H1 (cell line): Measurements from ENCODE around the gene NHSL2.

ENCODE experiments used
- GTF2F1 ChIP-seq: IDR thresholded peaks from 2 replicates; pipeline ENCODE4 v1.6.1; 2012; ENCODE audit warnings: low read depth, low read length, improper control_type of control experiment, borderline replicate concordance
- POLR2A ChIP-seq, 2 experiments: IDR thresholded peaks; 1 replicate in 1 of 2; 2 replicates in 1 of 2; pipeline ENCODE4 v1.6.1; 2011; ENCODE audit warnings: low read depth in 2 of 2, low read length in 2 of 2, mild to moderate bottlenecking in 2 of 2; ENCODE audit errors: control extremely low read depth in 1 of 2
- TF ChIP-seq, protein P1 (sequence below), 3 experiments: IDR thresholded peaks; 1 replicate in 2 of 3; 2 replicates in 1 of 3; pipeline versions ENCODE4 v1.5.1 to v1.6.1; 2011; ENCODE audit warnings: low read length in 3 of 3, mild to moderate bottlenecking in 3 of 3, inconsistent platforms in 2 of 3, low read depth in 1 of 3, moderate library complexity in 1 of 3; ENCODE audit not compliant: insufficient read depth in 1 of 3; ENCODE audit errors: control extremely low read depth in 1 of 3

DNA sequence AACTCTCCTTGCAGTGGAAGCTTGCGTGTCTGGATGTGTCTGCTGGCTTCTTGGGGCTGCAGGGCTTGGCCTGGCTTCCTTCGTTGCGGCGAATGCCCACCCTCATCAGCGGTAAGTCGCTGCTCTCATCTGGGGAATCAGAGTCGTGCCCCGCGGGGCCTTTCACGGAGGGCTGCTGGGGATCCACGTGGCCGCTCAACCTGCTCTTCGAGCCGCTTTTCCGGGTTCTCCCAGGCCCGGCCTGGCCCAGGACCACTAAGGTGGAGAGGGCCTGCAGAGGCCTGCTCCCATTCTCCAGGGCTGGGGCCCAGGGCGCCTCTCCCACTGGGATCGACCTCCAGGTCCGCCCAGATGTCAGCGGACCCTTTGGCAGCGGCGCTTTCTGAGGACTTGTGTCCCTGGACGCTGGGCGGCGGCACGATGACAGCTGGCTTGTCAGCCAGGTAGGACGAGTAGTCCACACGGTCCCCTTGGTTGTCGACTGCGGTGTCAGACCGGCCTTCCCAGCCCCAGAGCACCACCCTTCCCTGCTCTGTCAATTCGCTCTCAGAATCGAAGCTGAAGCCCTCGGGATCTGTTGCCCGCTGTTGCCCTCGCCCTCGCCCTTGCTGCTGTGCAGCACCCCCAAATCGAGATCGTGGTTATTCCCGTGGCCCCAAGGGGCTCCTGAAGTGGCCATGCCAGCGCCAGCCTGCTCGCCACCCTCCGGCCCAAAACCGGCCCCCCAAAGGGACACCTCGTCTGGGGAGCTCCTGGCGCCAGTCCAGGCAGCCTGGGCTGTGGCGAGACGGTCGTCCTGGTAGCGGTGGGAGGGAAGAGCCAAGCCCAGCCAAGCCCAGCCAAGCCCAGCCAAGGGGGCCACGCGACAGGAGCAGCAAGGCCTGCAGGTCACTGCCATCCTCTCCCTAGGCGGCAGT, 37.8 kb upstream of the NHSL2 start:
- TF ChIP-seq POLR2A (IDR thresholded peaks at IDR 0.05; ENCODE audit: control extremely low read depth in 1 of 2, low read depth in 2 of 2, low read length in 2 of 2), result no peak
- TF ChIP-seq, protein P1, sequence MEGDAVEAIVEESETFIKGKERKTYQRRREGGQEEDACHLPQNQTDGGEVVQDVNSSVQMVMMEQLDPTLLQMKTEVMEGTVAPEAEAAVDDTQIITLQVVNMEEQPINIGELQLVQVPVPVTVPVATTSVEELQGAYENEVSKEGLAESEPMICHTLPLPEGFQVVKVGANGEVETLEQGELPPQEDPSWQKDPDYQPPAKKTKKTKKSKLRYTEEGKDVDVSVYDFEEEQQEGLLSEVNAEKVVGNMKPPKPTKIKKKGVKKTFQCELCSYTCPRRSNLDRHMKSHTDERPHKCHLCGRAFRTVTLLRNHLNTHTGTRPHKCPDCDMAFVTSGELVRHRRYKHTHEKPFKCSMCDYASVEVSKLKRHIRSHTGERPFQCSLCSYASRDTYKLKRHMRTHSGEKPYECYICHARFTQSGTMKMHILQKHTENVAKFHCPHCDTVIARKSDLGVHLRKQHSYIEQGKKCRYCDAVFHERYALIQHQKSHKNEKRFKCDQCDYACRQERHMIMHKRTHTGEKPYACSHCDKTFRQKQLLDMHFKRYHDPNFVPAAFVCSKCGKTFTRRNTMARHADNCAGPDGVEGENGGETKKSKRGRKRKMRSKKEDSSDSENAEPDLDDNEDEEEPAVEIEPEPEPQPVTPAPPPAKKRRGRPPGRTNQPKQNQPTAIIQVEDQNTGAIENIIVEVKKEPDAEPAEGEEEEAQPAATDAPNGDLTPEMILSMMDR (IDR thresholded peaks at IDR 0.05; ENCODE audit: control extremely low read depth in 1 of 3, insufficient read depth in 1 of 3, low read depth in 1 of 3, low read length in 3 of 3), result no peak
- TF ChIP-seq GTF2F1, result no peak
